ENCODE data around the gene OSBPL3.

The OSBPL3 gene

GRCh38 chr7:24881623-24882022, 98.4 kb downstream of the OSBPL3 start:
- DNase-seq (ENCODE audit: low read depth): no peak
- no peak overlapping the region for H3K4me3 ChIP-seq (ENCODE audit: low read depth, low read length)
- peak; percentile 36 for TF ChIP-seq CTCF (conservative IDR thresholded peaks at IDR 0.05; ENCODE audit: low read depth, low read length)

GRCh38 chr7:24880886-24881285, 99.1 kb downstream of the OSBPL3 start:
- peak; percentile 3 for TF ChIP-seq CTCF (conservative IDR thresholded peaks at IDR 0.05; ENCODE audit: low read depth, low read length)
- H3K4me3 ChIP-seq (ENCODE audit: low read depth, low read length): no peak overlapping the region
- no peak for DNase-seq (ENCODE audit: low read depth)

GRCh38 chr7:24879291-24879690, 100.7 kb downstream of the OSBPL3 start:
- DNase-seq (ENCODE audit: low read depth): no peak
- H3K4me3 ChIP-seq (ENCODE audit: low read depth, low read length): no peak overlapping the region
- no peak for TF ChIP-seq CTCF (conservative IDR thresholded peaks at IDR 0.05; ENCODE audit: low read depth, low read length)

- no peak for TF ChIP-seq CTCF (conservative IDR thresholded peaks at IDR 0.05; ENCODE audit: low read depth, low read length)
- peak; percentile 56 for DNase-seq (ENCODE audit: low read depth)
- no peak overlapping the region for H3K4me3 ChIP-seq (ENCODE audit: low read depth, low read length)
Observed at GRCh38 chr7:24877790-24878311, 102.1 kb downstream of the OSBPL3 start.

- TF ChIP-seq CTCF (conservative IDR thresholded peaks at IDR 0.05; ENCODE audit: low read depth, low read length): no peak
- H3K4me3 ChIP-seq (ENCODE audit: low read depth, low read length): no peak overlapping the region
- no peak for DNase-seq (ENCODE audit: low read depth)
Observed at GRCh38 chr7:24874791-24875190, 105.2 kb downstream of the OSBPL3 start.

- TF ChIP-seq CTCF (conservative IDR thresholded peaks at IDR 0.05; ENCODE audit: low read depth, low read length): no peak
- H3K4me3 ChIP-seq (ENCODE audit: low read depth, low read length): no peak overlapping the region
- no peak for DNase-seq (ENCODE audit: low read depth)
Observed at GRCh38 chr7:24873944-24874343, 106.0 kb downstream of the OSBPL3 start.

GRCh38 chr7:24871770-24872169, 108.2 kb downstream of the OSBPL3 start:
- DNase-seq (ENCODE audit: low read depth): no peak
- H3K4me3 ChIP-seq (ENCODE audit: low read depth, low read length): no peak overlapping the region
- TF ChIP-seq CTCF (conservative IDR thresholded peaks at IDR 0.05; ENCODE audit: low read depth, low read length): no peak

All from choroid plexus epithelial cell (primary cell).